Right lung (tissue), 5 donors: ENCODE data around the gene THEMIS. TPM values are rescaled to one million over a fixed set of nuclear protein-coding genes. Genes with fewer than 3 reads are reported as not detected.
A peak's percentile ranks its signal among the peaks of the same experiment; 100 is the strongest.

Experiments
- DNase-seq, 2 donors: peaks; one replicate each; pipeline ENCODE4 v3.0.0-alpha.2; 2013
- polyA plus RNA-seq, 5 donors: library from polyadenylated mRNA; unstranded; fragments of 120-200 nt; gene quantifications; one replicate each; pipeline versions ENCODE4 v1.2.1 to v1.2.3, GENCODE V29; 2013; ENCODE audit warnings: inconsistent platforms in 1 of 5, low replicate concordance in 1 of 5; ENCODE audit not compliant: insufficient read length in 5 of 5, insufficient read depth in 1 of 5

Gene THEMIS
- polyA plus RNA-seq, 5 donors = 0.11 to 0.18 (median 0.16) TPM

DNA sequence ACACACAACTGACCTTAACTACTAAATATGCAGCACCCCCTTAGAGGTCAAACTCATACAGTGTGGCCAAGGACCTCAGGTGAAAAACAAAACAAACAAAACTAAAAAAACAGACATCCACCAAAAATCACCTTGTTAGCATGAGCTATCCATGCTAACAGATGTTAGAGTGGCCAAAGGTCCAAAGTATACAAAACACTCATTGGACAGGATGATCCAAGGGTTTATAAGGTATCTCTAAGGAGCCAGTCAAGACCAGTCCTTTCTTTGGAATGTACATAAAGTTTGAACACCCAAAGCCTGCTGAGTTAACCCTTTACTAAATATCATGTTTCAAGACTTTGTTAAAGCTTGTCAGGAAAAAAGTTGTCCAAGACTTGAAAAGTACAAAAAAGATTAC is 35.8 kb downstream of the THEMIS start:
- DNase-seq = no peak

DNA sequence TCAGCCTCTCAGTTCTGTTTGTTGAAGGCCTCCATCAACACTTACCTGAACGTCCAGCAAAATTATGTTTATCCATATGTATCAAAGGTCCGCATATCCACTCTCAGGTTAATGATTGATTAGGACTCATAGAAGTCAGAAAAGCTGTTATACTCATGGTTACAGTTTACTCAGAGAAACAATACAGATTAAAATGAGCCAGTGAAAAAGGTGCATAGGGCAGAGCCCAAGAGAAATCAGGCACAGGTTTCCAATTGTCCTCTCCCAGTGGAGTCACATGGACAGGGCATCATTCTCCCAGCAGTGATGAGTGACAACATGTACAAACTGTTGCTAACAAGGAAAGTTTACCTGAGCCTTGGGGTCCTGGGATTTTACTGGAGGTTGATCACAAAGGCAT is 36.2 kb downstream of the THEMIS start:
- DNase-seq = no peak

DNA sequence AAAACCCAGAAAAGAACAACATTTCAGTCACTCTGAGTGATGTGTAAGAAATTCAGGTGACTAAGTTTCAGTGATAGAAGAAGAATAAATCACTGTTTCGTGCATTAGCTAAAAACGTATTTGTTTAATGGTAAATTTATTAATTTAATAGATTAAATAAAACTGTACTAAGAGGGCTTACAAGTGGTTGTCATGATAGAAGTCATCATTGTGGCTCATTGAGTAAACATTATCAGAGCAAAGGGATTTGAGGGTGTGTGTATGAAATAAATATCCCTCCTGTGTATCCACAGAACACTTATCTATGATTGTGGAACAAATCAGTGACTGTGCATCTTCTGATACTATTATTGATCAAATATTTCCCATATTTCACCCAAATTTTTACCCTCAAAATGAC is 40.1 kb downstream of the THEMIS start:
- no peak for DNase-seq

DNA sequence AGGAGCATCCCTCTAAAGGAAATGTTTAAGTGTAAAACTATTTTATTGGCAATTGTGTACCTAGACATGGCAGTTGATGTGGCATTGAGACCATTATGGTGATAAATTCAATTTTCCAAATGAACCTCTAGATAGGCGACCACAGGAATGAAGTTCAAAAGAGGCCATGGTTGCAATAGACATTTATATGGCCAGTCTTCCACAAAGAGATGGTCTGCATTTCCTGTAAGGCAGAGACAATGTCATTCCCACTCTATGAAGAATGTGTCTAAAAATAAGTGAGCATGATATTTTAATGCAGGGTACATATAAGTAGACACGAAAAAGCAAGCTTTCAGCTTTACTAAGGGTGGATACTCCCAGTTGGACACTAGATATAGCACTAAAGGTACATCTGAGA is 40.9 kb downstream of the THEMIS start:
- DNase-seq = no peak

DNA sequence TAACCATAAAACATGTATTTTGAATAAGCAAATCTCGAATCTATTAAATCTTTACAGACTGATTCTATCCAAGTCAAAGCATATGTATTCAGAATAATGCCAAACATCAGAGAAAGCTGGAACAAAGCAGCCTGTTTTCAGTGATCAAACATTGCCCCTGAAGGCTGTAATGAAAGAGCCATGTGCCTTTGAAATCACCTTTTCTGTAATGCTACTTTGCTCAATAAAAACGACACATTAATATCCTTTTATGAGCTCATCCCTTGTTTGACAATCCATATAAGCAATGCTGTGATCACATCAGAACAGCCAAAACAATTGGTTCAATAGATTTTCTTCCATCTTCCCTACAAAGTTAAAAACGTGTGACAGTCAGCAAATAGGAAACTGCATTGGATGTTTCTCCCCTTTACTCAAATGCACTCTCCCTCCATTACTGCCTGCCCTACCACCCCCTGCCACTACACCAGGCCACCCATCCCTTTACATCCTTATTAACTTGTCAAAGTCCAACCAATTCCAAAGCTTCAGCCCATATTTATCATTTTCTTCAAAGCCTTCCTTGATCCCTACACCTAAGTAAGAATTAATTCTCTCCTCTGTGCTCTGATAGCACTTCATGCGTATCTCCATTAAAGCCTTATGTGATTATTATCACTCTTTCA is 42.0 kb downstream of the THEMIS start:
- DNase-seq = no peak

DNA sequence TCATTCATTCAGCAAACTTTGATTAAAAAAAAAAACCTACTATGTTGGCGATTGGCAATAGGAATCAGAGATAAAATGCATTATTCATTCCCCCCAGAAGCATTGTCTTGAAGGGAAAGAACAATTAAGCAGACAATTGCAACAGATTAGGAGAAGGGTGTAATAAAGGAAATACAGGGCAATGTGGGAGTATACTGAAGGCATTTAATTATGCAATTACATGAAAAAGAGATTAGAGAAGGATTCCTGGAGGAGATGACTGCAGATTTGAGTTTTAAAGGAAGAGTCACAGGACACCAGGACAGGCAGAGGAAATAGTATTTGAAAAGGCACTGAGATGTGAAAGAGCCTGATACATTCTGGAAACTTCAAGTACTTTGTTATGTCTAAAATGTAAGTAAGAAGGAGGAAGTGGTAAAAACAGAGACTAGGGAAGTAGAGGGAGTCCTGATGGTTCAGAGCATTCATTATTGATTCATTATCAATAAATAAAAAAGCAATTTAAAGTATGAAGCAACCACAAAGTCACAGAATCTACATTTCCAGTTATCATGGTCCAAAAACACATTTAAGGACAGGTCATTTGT is 43.7 kb downstream of the THEMIS start:
- no peak for DNase-seq

DNA sequence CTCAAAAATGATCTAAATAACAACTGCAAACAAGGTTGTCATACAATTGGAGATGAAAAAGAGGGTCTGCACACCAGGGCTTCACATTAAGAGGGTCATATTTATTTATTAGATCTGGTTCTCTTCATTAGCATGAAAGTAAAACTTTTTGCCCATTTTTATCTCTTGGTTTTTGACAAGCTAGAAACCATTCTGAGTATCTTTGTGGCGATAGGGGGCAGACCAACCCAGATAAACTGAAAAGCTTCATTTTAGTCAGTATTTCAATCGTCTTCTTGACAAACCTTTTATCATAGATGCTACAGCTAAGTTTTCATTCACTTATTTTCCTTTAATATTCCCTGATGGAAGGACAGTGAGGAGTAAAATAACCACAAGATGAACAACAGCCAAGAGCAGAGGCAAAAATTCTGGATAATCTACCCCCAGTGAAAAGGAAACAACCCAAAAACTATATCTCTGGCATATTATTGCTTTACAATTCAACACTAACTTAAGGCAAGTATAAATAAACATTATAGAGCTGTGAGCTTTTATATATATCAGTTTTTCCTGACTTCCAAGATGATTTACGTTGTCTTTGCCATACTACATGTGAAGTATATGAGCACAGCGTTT is 45.2 kb downstream of the THEMIS start:
- DNase-seq = peak; percentile 7 to 20

DNA sequence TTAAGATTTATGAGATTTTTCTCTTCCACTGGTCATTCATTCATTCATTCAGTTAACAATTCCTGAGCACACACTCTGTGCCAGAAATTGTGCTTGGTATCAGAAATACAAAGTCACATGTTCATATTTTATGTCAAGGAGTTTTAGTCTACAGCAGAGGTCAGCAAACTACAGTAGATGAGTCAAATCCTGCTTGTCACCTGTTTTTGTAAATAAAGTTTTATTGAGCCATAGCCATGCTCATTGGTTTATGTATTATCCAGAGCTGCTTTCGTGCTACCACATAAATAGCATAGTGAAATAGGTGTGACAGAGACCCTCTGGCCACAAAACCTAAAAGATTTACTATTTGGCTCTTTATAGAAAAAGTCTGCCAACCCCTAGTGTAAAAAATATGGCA is 46.8 kb downstream of the THEMIS start:
- no peak for DNase-seq

DNA sequence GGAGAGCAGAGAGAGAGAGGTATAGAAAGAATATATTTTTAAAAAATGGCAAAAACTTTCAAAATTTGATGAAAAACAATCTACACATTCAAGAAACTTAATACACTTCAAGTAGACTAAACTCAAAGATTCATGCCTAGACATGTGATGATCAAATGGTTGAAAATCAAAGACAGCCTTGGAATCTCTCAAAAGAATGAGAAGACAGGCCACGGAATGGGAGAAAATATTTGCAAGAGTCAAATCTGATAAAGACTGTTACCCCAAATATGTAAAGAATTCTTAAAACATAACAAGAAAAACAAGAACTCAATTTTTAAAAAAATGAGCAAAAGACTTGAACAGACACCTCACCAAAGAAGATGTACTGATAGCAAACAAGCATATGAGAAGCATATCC is 49.7 kb downstream of the THEMIS start:
- DNase-seq = no peak

DNA sequence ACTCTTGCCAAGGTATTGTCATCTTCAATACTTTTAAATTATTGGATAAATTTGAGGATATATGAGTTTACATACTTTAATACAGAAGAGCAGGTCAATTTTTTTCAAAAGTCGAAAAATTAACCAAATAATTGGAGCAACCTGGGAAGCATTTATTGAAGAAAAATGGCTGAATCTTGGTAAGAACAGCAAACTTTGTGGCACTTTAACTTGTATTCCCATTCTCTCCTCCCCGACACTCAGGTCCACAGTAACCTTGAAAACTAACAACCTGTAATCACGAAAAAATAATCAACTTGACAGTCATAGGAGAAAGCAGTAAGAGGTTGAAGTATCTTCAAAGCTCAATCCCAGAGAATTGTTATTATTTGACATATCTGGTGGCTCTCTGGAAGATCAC is 55.6 kb downstream of the THEMIS start:
- no peak for DNase-seq

DNA sequence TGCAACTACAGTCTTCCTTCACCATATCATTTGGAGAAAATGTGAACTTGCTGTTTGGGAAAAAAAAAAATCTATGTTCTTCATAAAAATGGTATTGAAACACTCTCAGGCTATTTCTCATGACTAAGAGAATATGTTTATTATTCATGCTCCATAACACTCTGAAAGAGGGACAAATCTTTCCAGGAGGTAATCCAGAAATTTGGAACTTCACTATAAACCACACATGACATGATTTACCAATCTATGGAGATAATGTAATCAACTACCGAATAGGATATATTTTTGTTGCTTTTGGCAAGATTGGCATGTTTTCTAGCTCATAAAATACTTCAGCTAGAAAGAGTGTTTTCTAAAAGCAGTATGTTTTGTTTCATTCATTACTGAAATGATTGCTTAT is 56.3 kb downstream of the THEMIS start:
- DNase-seq = no peak

DNA sequence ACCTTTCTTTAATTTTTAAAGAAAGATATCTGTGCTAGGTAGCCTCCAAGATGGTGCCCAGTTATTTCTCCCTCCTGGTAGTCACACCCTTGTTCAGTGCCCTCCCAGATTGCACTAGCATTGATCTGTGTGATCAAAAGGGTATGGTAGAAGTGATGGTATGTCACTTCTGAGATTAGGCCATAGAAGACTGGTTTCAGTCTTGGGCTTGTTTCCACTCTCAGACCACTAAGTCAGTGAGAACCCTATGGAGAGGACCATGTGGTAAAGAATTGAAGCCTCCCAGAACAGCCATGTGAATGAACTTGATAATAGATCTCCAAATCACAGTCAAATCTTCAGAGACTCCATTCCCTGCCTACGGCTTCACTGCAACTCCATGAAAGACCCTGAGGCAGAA is 57.3 kb downstream of the THEMIS start:
- no peak for DNase-seq

DNA sequence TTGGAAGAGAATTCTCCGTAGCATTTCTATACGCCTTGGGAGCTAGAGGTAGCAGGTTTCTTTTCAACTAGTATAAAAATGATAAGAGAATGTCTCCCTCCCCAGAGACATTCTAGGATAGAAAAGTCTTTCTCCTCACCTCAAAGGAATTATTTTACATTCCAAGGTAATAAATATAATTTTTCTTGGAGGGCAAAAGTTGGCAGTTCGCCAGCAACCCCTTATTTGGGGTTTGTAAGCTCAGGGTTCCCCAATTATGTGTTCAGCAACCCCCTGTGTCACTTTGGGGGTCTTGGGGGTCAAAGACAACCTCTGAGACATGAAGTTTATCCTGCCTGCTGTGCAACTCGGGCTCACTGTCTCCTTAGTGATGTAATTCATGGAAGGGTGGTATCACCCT is 58.3 kb downstream of the THEMIS start:
- DNase-seq = no peak

DNA sequence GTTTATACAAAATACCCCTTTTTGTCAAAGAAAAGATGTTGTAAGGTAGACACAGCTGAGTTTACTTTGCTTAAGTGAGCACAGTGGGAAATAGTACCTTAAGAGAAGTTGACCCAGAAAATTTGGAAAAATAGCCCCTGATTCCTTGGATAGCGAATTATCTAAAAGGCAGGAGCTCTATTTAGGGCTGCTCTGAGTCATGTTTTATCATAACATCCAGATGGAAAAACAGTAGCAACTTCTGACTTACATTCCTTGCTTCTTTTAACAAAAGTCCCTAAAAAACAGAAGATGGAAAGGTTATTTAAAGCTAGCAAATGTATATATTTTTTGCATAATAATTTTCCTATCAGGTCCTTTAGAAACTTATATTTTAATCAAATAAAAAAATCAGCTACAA is 59.0 kb downstream of the THEMIS start:
- no peak for DNase-seq

DNA sequence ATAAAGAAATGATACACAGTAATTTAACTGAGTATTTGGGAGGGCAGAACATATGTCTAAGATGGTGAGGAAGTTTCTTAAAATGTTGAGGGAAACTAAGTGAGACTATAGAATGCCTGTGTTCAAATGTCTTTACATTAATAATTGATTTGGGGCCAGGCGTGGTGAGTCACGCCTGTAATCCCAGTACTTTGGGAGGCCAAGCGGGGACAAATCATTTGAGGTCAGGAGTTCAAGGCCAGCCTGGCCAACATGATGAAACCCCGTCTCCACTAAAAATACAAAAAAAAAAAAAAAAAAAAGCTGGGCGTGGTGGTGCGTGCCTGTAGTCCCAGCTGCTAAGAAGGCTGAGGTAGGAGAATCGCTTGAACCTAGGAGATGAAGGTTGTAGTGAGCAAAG is 66.7 kb downstream of the THEMIS start:
- no peak for DNase-seq

DNA sequence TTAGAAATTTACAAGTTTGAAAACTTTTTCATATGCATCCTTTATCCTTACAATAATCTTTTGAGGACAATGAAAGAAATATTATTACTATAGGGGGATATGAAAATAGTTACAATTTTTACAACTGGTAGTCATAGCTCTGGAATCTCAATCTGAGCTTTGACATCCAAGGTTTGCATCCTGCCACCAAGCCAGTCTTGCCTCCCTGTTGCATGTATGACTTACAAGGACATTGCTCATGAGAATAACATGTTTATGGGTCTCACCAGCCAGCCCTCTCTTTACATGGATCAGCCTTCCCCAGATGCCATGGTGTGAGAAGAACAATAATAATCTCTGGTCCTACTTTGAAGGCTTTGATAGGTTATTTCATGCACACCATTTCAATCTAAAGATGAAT is 67.5 kb downstream of the THEMIS start:
- DNase-seq = no peak

DNA sequence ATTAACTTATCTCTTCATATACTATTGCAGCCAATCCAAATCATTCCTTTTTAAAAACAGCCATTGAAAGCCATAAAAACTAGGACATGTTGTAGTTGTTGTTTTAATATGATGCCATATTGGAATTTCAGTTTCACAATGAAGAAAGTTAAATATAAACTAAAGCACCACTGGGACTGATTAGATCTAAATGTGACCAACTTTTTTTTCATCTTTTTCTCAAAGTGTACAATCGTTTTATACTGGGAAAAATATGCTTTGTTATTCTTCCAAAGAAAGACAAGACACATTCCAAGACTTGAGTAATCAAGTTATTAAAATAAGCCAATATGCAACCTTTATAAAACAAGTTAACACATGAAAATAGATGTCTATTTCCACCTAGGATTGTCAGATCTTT is 68.5 kb downstream of the THEMIS start:
- DNase-seq = no peak

DNA sequence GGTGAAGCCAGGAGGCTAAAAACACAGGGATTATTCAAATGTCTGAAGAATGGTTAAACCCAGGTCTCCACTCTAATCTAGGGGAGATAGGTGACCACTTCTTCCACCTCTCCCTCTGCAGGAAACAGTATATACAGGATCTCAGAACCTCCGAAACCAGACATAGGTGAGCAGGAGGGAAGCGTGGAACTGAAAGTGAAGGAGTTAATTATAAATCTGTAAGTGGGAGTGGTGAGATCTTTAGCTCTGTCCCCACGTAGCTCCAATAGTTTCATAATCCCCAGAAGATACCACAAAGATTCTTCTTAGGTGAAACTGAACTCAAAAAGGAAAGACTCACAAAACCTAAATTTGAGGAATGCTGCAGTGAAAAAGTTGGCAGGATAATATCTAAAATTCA is 76.8 kb downstream of the THEMIS start:
- DNase-seq = no peak

DNA sequence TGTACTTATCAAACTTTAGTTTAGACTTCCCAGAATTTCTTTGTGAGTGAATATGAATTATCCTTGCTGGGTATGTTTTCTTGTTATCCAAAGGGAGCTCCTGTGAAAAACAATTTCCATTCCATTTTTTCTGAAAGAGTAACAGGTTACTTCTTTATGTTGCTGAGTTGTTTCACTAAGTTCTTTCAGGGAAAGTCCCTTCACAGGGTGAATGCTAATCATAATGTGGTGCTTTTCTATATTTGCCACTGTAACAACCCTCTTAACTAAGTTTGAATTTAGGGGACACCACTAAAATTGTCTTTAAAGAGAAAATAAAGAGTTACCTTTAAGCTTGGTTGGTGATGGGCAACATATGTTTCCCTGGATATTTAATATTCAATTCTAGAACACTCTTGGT is 79.4 kb downstream of the THEMIS start:
- no peak for DNase-seq

DNA sequence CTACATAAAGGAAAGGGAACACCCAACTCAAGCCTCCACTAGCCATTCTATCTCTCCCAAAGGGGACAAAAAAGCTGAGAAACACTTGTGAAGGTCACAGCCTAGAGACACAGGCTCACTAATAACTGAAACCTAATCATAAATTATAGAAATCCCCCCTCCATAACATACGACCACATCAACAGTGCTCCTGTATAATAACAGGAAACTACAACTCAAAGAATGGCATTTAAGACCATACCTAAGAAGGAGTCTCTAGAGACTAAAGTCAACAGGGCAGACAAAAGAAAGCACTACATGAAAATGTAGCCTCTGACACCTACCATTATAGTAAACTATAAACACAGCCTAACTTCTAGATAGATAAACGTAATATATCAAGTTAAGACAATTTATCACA is 82.7 kb downstream of the THEMIS start:
- no peak for DNase-seq

DNA sequence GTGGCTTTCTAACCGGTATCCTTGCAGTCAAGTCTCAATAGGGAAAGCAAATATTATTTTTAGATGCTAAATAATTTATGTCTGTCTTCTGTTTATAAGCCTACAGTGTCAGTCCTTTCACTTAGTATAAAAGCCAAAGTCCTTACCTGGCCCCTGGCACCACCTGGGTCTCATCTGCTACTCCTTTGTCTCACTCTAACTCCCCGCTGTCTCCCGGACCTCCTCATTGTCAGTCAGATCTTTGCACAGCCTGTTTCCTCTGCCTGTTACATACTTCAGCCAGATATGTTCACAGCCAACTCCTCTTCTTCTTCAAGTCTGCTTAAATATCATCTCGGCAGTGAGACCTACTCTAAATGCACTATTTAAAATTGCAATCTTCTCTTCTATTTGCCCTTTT is 84.2 kb downstream of the THEMIS start:
- DNase-seq = no peak

DNA sequence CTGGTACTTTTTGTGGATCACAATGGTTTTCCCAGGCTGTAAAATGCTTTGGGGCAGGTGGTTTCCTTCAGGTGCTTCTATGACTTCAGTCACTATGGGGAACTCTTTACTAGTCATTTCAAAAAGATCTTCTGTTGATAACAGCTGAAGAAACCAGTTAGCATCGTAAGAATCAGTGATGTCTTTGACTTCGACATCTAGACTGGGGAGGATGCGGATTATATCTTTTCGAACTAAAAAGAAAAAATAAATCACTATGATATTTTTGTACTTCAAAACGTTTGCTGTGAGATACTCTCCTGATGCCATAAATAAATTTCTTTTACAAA is 87.2 kb downstream of the THEMIS start:
- DNase-seq = no peak

DNA sequence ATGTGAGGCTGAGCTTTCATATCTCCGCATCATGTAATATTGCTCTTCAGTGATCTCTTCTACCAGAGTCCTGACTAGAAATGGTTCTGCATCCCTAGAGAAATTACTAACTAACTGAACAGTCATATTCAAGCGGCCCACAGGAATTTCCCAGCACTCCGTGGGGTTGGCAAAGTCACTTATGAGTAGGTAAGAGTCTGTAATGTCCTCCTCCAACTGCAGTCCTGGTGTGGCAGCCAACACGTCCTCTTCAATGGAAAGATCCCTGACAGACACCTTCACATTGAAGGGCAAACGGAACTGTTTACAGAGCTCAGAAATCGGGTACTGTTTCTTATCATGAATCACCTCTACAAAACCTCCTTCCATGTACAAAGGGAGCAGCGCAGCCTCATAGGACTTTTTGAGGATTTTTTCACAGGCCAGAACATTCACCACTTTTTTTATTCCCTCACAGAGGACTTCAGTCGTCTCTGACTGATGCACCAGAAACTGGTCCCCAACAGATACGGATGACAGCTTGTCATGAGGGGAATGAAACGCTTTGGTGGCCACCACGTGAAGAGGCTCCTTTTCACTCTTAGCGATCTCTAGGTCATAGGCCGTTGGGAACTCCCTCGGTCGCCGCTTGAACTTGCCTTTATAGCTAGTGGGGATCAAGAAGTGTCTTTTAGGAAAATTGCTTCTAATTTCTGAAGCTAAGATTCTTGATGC is 87.7 kb downstream of the THEMIS start:
- DNase-seq = no peak
